Activated CD8-positive, alpha-beta memory T cell treated with anti-CD3 and anti-CD28 coated beads, Interleukin-2, amount 50 U/mL, for 24 hours (primary cell): ENCODE data around the gene NAXD.
"Not testable (repeated sequence)": the region's sequence is repeated elsewhere in the genome, so short reads cannot be mapped to it uniquely, and the experiment has no call there.

Source experiments
- DNase-seq: peaks from one replicate; pipeline ENCODE4 v3.0.0-alpha.2; 2020; ENCODE audit errors: extremely low read depth

NAXD gene

GRCh38 chr13:110593430-110594130, 21.8 kb upstream of the NAXD start:
- DNase-seq, result no peak

DNA sequence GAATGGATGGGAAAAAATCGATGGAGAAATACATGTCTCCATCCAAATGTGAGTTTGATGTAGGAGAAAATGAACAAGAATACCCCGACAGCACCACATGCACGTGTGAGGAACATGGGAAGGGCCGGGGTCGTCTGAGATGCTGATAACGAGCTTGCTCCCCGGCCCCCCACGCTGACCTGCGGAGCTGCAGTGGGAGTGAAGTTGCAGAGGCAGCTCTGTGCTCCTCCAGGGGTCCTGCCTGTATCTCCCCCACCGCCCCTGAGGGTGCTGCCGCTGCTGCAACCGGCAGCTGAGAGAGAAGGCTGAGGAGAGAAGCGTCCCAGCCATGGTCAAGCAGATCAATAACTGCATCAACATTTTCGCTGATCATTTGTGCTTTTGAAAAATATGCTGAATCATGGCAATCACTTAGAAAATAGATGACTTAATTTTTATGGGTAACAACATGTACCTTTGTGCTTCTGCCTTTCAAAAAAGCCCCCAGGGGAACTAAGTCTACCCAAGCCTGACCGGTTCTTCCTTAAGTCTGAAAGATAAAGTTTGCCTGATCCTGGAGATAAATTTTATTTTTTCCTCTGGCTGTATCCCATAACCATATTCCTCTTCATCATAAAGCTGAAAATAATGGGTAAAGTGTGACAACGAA, 18.2 kb upstream of the NAXD start:
- no peak for DNase-seq

GRCh38 chr13:110600261-110600819, 15.0 kb upstream of the NAXD start:
- no peak for DNase-seq

DNA sequence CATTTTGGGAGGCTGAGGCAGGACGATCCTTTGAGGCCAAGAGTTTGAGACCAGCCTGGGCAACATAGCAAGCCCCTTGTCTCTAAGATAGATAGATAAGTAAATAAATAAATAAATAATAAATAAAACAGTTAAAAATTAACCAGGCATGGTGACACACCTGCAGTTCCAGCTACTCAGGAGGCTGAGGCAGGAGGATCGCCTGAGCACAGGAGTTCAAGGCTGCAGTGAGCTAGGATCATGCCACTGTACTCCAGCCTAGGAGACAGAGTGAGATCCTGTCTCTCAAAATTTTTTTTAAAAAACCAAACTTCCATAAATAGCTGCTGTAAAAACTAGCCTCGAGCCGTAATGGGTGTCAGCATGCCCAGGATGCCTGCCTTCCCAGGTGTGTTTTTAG, 14.4 kb upstream of the NAXD start:
- DNase-seq, result no peak

GRCh38 chr13:110605132-110605531, 10.2 kb upstream of the NAXD start:
- no peak for DNase-seq

DNA sequence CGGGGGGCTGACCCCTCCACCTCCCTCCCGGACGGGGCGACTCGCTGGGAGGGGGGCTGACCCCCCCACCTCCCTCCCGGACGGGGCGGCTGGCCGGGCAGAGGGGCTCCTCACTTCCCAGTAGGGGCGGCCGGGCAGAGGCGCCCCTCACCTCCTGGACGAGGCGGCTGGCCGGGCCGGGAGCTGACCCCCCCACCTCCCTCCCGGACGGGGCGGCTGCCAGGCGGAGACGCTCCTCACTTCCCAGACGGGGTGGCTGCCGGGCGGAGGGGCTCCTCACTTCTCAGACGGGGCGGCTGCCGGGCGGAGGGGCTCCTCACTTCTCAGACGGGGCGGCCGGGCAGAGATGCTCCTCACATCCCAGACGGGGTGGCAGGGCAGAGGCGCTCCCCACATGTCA, 9.1 kb upstream of the NAXD start:
- DNase-seq, result not testable (repeated sequence)

GRCh38 chr13:110607675-110608224, 7.6 kb upstream of the NAXD start:
- DNase-seq, result no peak

DNA sequence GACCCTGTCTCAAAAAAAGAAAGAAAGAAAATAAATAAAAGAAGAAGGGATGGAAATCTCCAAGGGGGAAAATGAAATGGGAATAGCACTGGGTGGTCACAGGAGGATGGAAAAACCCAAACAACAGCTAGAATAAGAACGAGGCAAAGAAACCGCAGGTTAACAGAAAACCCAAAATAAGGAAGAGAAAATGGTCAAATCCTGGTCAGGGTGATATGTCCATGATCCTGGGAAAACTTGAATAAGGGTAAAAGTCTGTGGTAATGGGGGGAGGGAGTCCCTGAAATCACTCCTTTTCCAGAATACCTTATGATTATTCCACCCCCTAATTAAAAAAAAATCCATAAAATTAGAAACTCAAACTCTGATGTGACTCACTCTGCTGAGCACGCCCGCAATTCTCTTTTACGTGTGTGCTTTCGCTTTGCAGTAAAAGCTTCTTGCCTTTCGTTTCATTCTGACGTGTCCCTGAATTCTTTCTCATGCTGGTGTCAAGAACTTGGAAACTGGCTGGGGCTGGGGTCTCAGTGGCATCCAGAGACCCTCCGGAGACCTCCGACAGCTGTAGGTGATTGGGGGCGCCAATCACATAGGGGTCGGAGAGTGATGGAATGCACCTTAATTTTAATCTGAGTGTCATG, 4.3 kb upstream of the NAXD start:
- no peak for DNase-seq

- DNase-seq, result no peak
Observed at GRCh38 chr13:110615005-110615321, 382 bp upstream of the NAXD start.

DNA sequence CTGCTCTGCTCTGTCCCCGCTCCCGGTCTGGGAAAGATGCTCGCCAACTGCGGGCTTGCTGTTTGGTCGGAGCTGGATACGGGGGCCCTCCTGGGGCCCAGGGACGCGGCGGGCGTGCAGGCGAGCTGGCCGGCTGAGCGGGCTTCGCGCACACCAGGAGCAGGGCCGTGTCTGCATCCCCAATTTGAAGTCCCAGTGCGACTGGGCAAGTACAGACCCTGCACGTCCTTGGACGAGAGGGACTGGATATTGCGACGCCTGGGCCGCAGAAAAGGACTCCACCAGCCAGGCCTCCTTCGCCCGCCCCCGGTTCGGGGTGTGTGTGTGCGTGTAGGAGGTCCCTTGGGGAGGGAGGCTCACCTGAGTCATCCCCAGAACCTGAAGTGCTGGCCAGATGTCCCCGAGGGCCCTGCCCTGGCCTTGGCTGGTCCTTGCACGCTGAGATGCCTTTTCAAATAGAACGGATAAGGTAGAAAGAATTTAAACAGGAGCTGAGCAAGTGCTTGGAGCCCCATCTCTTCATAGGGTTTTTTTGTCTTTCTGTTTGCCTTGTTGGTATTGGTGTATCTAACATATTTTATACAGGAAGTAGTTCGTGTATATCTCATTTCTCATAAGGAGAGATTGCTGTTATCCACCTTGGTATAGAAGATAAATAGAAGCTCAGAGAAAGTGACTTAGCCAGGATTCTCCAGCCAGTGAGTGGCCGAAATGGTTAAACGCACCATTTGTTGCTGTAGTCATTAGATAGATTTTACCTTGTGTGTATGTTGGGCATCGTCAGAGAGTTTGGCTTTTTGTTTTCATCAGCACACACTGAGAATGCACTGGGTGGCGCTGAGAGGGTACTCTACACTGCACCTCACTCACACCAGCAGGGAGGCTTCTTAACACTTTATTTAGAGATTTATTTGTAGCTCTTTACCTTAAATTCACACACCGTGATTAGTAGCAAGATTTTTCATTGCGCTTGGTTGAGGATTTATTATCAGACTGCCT, 1.1 kb downstream of the NAXD start:
- no peak for DNase-seq

GRCh38 chr13:110617321-110618072, 2.2 kb downstream of the NAXD start:
- no peak for DNase-seq

GRCh38 chr13:110618167-110618566, 2.8 kb downstream of the NAXD start:
- no peak for DNase-seq

GRCh38 chr13:110618780-110619179, 3.4 kb downstream of the NAXD start:
- no peak for DNase-seq

GRCh38 chr13:110620596-110620995, 5.3 kb downstream of the NAXD start:
- no peak for DNase-seq

DNA sequence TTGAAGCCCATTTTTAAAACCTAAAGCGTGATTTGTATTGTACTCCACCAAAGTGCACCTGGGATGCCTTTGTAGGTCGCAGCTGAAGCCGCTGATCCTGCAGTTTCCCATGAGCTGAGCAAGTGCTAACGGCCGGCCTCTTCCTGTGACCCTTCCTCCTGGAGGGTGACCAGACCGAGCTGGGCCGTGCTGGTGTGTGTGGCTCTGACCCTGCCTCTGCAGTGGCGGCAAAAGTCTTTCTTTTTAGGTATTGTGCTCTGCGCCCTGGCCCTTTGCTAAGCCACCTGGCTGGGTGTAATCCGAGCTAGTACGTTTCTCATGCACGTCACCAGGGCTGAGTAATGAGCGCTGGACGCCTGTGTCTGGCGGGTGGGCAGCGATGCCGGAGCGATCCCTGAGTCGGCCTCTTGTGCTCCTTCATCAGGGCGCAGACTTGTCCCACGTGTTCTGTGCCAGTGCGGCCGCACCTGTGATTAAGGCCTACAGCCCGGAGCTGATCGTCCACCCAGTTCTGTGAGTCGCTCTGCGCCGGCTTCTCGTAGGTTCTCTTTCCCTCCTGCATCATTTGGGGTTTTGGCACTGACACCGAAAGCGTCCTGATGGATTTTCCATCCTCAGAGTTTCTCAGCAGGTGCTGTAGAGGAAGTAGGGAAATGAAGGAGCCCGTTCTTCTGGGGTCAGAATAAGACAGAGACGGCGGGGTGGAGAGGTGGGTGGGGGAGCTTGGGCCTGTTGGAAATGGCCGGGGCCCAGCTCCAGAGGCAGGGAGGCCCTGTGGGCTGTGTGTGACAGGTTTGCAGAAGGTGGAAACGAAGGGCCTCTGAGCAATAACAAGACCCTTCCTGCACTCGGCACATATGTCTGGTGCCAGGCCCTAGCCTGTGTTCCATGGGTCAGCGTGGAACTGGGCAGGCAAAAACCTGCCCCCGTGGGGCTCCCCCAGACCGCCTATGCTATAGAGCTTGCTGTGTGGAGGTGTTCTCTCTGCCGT, 9.7 kb downstream of the NAXD start:
- DNase-seq, result no peak

- no peak for DNase-seq
Observed at GRCh38 chr13:110625771-110626321, 10.5 kb downstream of the NAXD start.

GRCh38 chr13:110626521-110626920, 11.2 kb downstream of the NAXD start:
- DNase-seq, result no peak

GRCh38 chr13:110627351-110627750, 12.0 kb downstream of the NAXD start:
- DNase-seq, result no peak
